Neural cell (in vitro differentiated cells): ENCODE data around the gene H2BK1.

ENCODE experiments used
- CTCF ChIP-seq: fragments of 450-650 bp; IDR thresholded peaks from 2 replicates; pipeline ENCODE4 v1.5.1; 2014; ENCODE audit warnings: antibody characterized with exemption, mild to moderate bottlenecking, moderate library complexity; ENCODE audit not compliant: poor library complexity, severe bottlenecking
- EP300 ChIP-seq: fragments of 450-650 bp; conservative IDR thresholded peaks from 2 replicates; pipeline ENCODE4 v1.6.1; 2014; ENCODE audit warnings: antibody characterized with exemption, mild to moderate bottlenecking, moderate library complexity; ENCODE audit not compliant: poor library complexity, severe bottlenecking
- EZH2 ChIP-seq: fragments of 200-600, 300-800 bp; shearing (Covaris generic), sonication (generic); IDR thresholded peaks from 2 replicates; pipeline ENCODE4 v1.6.1; 2014; ENCODE audit warnings: antibody characterized with exemption, low read length, borderline replicate concordance, mild to moderate bottlenecking; ENCODE audit not compliant: insufficient read depth, poor library complexity, severe bottlenecking
- POLR2AphosphoS5 ChIP-seq: IDR thresholded peaks from 2 replicates; pipeline ENCODE4 v1.6.1; 2012
- REST ChIP-seq: IDR thresholded peaks from 2 replicates; pipeline ENCODE4 v1.6.1; 2012; ENCODE audit warnings: borderline replicate concordance
- TAF1 ChIP-seq: IDR thresholded peaks from 2 replicates; pipeline ENCODE4 v1.6.1; 2012; ENCODE audit warnings: low read depth

- TF ChIP-seq REST (no peak), TAF1 (no peak), CTCF (no peak), EZH2 (no peak), EP300 (no peak), POLR2AphosphoS5 (no peak)
Observed at GRCh38 chr7:151207315-151207714, 3.0 kb downstream of the H2BK1 start.
